PC-9 (cell line): Measurements from ENCODE around the gene HES3. TPM values are rescaled to one million over a fixed set of nuclear protein-coding genes. Genes with fewer than 3 reads are reported as not detected.

ENCODE experiments used
- BruUV-seq: library from RNA; stranded (reverse); fragments of 400-500 nt; replicated peaks from 2 replicates; lab custom pipeline; 2021; lab: Mats Ljungman, UMichigan
- CTCF ChIA-PET: fragments of 300-600 bp; sonication (Branson Sonifier 250); formaldehyde crosslinking; loops from one replicate; lab custom pipeline; 2022; ENCODE audit warnings: antibody characterized with exemption; lab: Charles Lee
- POLR2A ChIA-PET: fragments of 300-600 bp; sonication (Branson Sonifier 250); formaldehyde crosslinking; loops from one replicate; lab custom pipeline; 2022; ENCODE audit warnings: antibody characterized with exemption; ENCODE audit not compliant: unreplicated experiment; lab: Charles Lee
- DNase-seq, 2 experiments: peaks; one replicate each; pipeline versions ENCODE4 v3.0.0 to v3.0.0-alpha.2; 2015 to 2022; ENCODE audit warnings: mixed read lengths in 1 of 2
- H2AFZ ChIP-seq: fragments of 200-600 bp; sonication (generic); 2 replicates; pipeline ENCODE4 v1.8.1; 2017; ENCODE audit warnings: antibody characterized with exemption
- H3F3A ChIP-seq: fragments of 200-600 bp; sonication (generic); 2 replicates; pipeline ENCODE4 v1.8.1; 2017; ENCODE audit warnings: antibody characterized with exemption, mild to moderate bottlenecking, low read depth; ENCODE audit not compliant: insufficient read depth
- H3K27ac ChIP-seq: fragments of 200-600 bp; sonication (generic); 2 replicates; pipeline ENCODE4 v1.6.1; 2016; ENCODE audit warnings: mixed run types
- H3K27me3 ChIP-seq: fragments of 200-600 bp; sonication (generic); 2 replicates; pipeline ENCODE4 v1.6.1; 2016; ENCODE audit warnings: low read depth, mixed run types; ENCODE audit not compliant: insufficient read depth
- H3K36me3 ChIP-seq: fragments of 200-600 bp; sonication (generic); 2 replicates; pipeline ENCODE4 v1.6.1; 2016; ENCODE audit warnings: low read depth, mixed run types
- H3K4me1 ChIP-seq: fragments of 200-600 bp; sonication (generic); replicated peaks from 2 replicates; pipeline ENCODE4 v1.6.1; 2016; ENCODE audit warnings: mixed run types; ENCODE audit not compliant: insufficient read depth
- H3K4me2 ChIP-seq: fragments of 200-600 bp; sonication (generic); 2 replicates; pipeline ENCODE4 v1.6.1; 2017; ENCODE audit warnings: mixed run types
- H3K4me3 ChIP-seq: fragments of 200-600 bp; sonication (generic); 2 replicates; pipeline ENCODE4 v1.6.1; 2016; ENCODE audit warnings: mixed run types
- H3K79me2 ChIP-seq: fragments of 200-600 bp; sonication (generic); 2 replicates; pipeline ENCODE4 v1.6.1; 2017; ENCODE audit warnings: low read depth, mixed run types
- H3K9me2 ChIP-seq: fragments of 200-600 bp; sonication (generic); 2 replicates; pipeline ENCODE4 v1.8.1; 2017; ENCODE audit warnings: mild to moderate bottlenecking; ENCODE audit not compliant: insufficient read depth
- H3K9me3 ChIP-seq: fragments of 200-600 bp; sonication (generic); 2 replicates; pipeline ENCODE4 v1.8.1; 2016; ENCODE audit warnings: low read depth; ENCODE audit not compliant: insufficient read depth
- H4K20me1 ChIP-seq: fragments of 200-600 bp; sonication (generic); 2 replicates; pipeline ENCODE4 v1.8.1; 2017; ENCODE audit not compliant: insufficient read depth
- CTCF ChIP-seq: fragments of 200-600 bp; sonication (generic); conservative IDR thresholded peaks from 2 replicates; pipeline ENCODE4 v1.6.1; 2017; ENCODE audit warnings: mixed run types, antibody characterized with exemption, mild to moderate bottlenecking, moderate library complexity
- EZH2 ChIP-seq: fragments of 200-600 bp; sonication (generic); IDR thresholded peaks from 2 replicates; pipeline ENCODE4 v1.8.0; 2017; ENCODE audit warnings: antibody characterized with exemption, low read depth
- intact Hi-C: fragments of 100-400 bp; cut with micrococcal nuclease; formaldehyde crosslinking; loops from one replicate; pipeline ENCODE4 v1.10.0; 2022; ENCODE audit not compliant: unreplicated experiment
- total RNA-seq: library from RNA; stranded (reverse); gene quantifications from 2 replicates; pipeline ENCODE4 v1.2.3, GENCODE V29; 2021

The HES3 gene
- total RNA-seq, 1 experiment from 2014 or later, result not detected

- H3K27ac ChIP-seq, result no peak overlapping the region
- DNase-seq, result no peak
- H3K4me3 ChIP-seq, result no peak overlapping the region
- no peaks in the 10 kb centered on the region for H3K36me3 ChIP-seq
- intact Hi-C loops, result no loop called here
- H3K4me1 ChIP-seq, result no peaks in the 10 kb centered on the region
- H3K9me2 ChIP-seq, result no peaks in the 10 kb centered on the region
- H3K27me3 ChIP-seq, result no peaks in the 10 kb centered on the region
- H3K79me2 ChIP-seq, result no peaks in the 10 kb centered on the region
- no peak for TF ChIP-seq CTCF
- TF ChIP-seq EZH2, result no peak
- H3K4me2 ChIP-seq, result no peak overlapping the region
- no peak overlapping the region for H2AFZ ChIP-seq
- no peaks in the 10 kb centered on the region for H4K20me1 ChIP-seq
- BruUV-seq, result no TSS peak
- H3F3A ChIP-seq, result no peaks in the 10 kb centered on the region
- ChIA-PET CTCF (no interaction called here), POLR2A (no interaction called here)
- H3K9me3 ChIP-seq, result no peaks in the 10 kb centered on the region
Observed at GRCh38 chr1:6269296-6269695, 25.3 kb downstream of the HES3 start.

- BruUV-seq, result no TSS peak
- intact Hi-C loops, result no loop called here
- POLR2A ChIA-PET, result no interaction called here
Observed at GRCh38 chr1:6269720-6270400, 25.9 kb downstream of the HES3 start.

GRCh38 chr1:6270401-6270800 lies 26.4 kb downstream of the HES3 start:
- CTCF ChIA-PET, result no interaction called here
- Histone ChIP-seq H3K9me3 (no peaks in the 10 kb centered on the region), H3K9me2 (no peaks in the 10 kb centered on the region), H3F3A (no peaks in the 10 kb centered on the region), H3K36me3 (no peaks in the 10 kb centered on the region), H3K27me3 (no peaks in the 10 kb centered on the region), H3K27ac (no peak overlapping the region), H3K79me2 (no peaks in the 10 kb centered on the region), H4K20me1 (no peaks in the 10 kb centered on the region), H3K4me2 (no peak overlapping the region), H2AFZ (no peak overlapping the region), H3K4me1 (no peaks in the 10 kb centered on the region), H3K4me3 (no peak overlapping the region)
- POLR2A ChIA-PET, result no interaction called here
- TF ChIP-seq CTCF (no peak), EZH2 (no peak)
- no TSS peak for BruUV-seq
- DNase-seq, result no peak
- intact Hi-C loops, result no loop called here

More at GRCh38 chr1:6269720-6270400, 25.9 kb downstream of the HES3 start:
- CTCF ChIA-PET, result no interaction called here
- H3K4me3 ChIP-seq, result no peak overlapping the region
- no peaks in the 10 kb centered on the region for H3K36me3 ChIP-seq
- H3K9me2 ChIP-seq, result no peaks in the 10 kb centered on the region
- no peak for TF ChIP-seq EZH2
- no peaks in the 10 kb centered on the region for H3K27me3 ChIP-seq
- H4K20me1 ChIP-seq, result no peaks in the 10 kb centered on the region
- no peaks in the 10 kb centered on the region for H3F3A ChIP-seq
- H2AFZ ChIP-seq, result no peak overlapping the region
- no peak overlapping the region for H3K4me2 ChIP-seq
- H3K9me3 ChIP-seq, result no peaks in the 10 kb centered on the region
- no peak overlapping the region for H3K27ac ChIP-seq
- DNase-seq, result no peak
- H3K4me1 ChIP-seq, result no peaks in the 10 kb centered on the region
- no peaks in the 10 kb centered on the region for H3K79me2 ChIP-seq

GRCh38 chr1:6271006-6271405 lies 27.0 kb downstream of the HES3 start:
- Histone ChIP-seq H3K4me1 (no peaks in the 10 kb centered on the region), H4K20me1 (no peaks in the 10 kb centered on the region), H2AFZ (no peak overlapping the region), H3K79me2 (no peaks in the 10 kb centered on the region), H3K36me3 (no peaks in the 10 kb centered on the region), H3K9me3 (no peaks in the 10 kb centered on the region), H3K27ac (no peak overlapping the region), H3K4me3 (no peak overlapping the region), H3K9me2 (no peaks in the 10 kb centered on the region), H3K27me3 (no peaks in the 10 kb centered on the region), H3K4me2 (no peak overlapping the region), H3F3A (no peaks in the 10 kb centered on the region)
- intact Hi-C loops, result no loop called here
- BruUV-seq, result no TSS peak
- no peak for DNase-seq
- no peak for TF ChIP-seq CTCF
- TF ChIP-seq EZH2, result no peak
- ChIA-PET POLR2A (no interaction called here), CTCF (no interaction called here)
